Lower lobe of right lung (tissue), 2 donors: ENCODE data around the gene ALKBH7. TPM values are rescaled to one million over a fixed set of nuclear protein-coding genes. Genes with fewer than 3 reads are reported as not detected.
"Not testable (repeated sequence)": the region's sequence is repeated elsewhere in the genome, so short reads cannot be mapped to it uniquely, and the experiment has no call there.

Source experiments
- ATAC-seq, 2 donors: fragments of 200-7000 bp; cut with Tn5 transposase; one replicate each; pipeline ENCODE4 v1.9.1; 2020 to 2022; ENCODE audit warnings: mild to moderate bottlenecking in 2 of 2, moderate library complexity in 2 of 2
- DNase-seq: peaks from one replicate; pipeline ENCODE4 v3.0.0-alpha.2; 2020
- H3K27ac ChIP-seq: fragments of 200-600 bp; one replicate; pipeline ENCODE4 v1.8.0; 2022
- H3K27me3 ChIP-seq: fragments of 200-600 bp; one replicate; pipeline ENCODE4 v1.8.0; 2022; ENCODE audit warnings: low read depth
- H3K36me3 ChIP-seq: fragments of 200-600 bp; one replicate; pipeline ENCODE4 v1.8.0; 2022; ENCODE audit warnings: mild to moderate bottlenecking
- H3K4me1 ChIP-seq: fragments of 200-600 bp; one replicate; pipeline ENCODE4 v1.8.0; 2022
- H3K4me3 ChIP-seq: fragments of 200-600 bp; one replicate; pipeline ENCODE4 v1.8.0; 2022; ENCODE audit warnings: mild to moderate bottlenecking
- H3K9me3 ChIP-seq: fragments of 200-600 bp; one replicate; pipeline ENCODE4 v1.8.0; 2022
- CTCF ChIP-seq: fragments of 200-600 bp; IDR thresholded peaks from one replicate; pipeline ENCODE4 v1.8.0; 2022; ENCODE audit warnings: antibody characterized with exemption, mild to moderate bottlenecking
- intact Hi-C: fragments of 100-400 bp; cut with DNase I; formaldehyde crosslinking; loops from one replicate; pipeline ENCODE4 v1.11.0; 2022
- total RNA-seq: library from RNA; stranded (reverse); fragmentation: NEBNext Ultra II Directional; extraction: Animal tissue kit (Norgen Biotek cat#: 25700); gene quantifications from one replicate; pipeline ENCODE4 v1.2.1, GENCODE V29; 2021
- donor health status: DM: no; HTN: yes; CAD: no; lungs with severe emphysema.

Gene ALKBH7
- total RNA-seq, 1 donor from 2014 or later = 61.5 TPM

- H3K36me3 ChIP-seq = peaks cover 19% of the 10 kb centered on the region
- no peak for ATAC-seq
- TF ChIP-seq CTCF = no peak
- no peak overlapping the region for H3K4me3 ChIP-seq
- no peaks in the 10 kb centered on the region for H3K9me3 ChIP-seq
- intact Hi-C loops = no loop called here
- H3K4me1 ChIP-seq = peaks cover 18% of the 10 kb centered on the region
- H3K27ac ChIP-seq = no peak overlapping the region
- no peak for DNase-seq
- no peaks in the 10 kb centered on the region for H3K27me3 ChIP-seq
Measured at GRCh38 chr19:6359568-6360341, 12.8 kb upstream of the ALKBH7 start.

GRCh38 chr19:6360445-6360844, 12.1 kb upstream of the ALKBH7 start:
- H3K27ac ChIP-seq, H3K9me3 ChIP-seq, ATAC-seq, DNase-seq, H3K4me3 ChIP-seq, H3K27me3 ChIP-seq, intact Hi-C loops: not testable (repeated sequence)
- peaks cover 18% of the 10 kb centered on the region for H3K4me1 ChIP-seq
- H3K36me3 ChIP-seq = peaks cover 25% of the 10 kb centered on the region

- intact Hi-C loops, DNase-seq, H3K27me3 ChIP-seq, H3K9me3 ChIP-seq, ATAC-seq: not testable (repeated sequence)
- Histone ChIP-seq H3K27ac (peak overlapping the region; percentile 91), H3K4me1 (peaks cover 18% of the 10 kb centered on the region), H3K36me3 (peaks cover 29% of the 10 kb centered on the region), H3K4me3 (peak overlapping the region; percentile 95)
Measured at GRCh38 chr19:6360857-6361216, 11.8 kb upstream of the ALKBH7 start.

GRCh38 chr19:6362027-6362350, 10.6 kb upstream of the ALKBH7 start:
- TF ChIP-seq CTCF = no peak
- H3K36me3 ChIP-seq = peaks cover 41% of the 10 kb centered on the region
- H3K4me3 ChIP-seq = peak overlapping the region; percentile 95
- intact Hi-C loops = no loop called here
- DNase-seq (no peak), ATAC-seq (peak in 1 of 2 donors; percentile 41)
- H3K4me1 ChIP-seq = peaks cover 18% of the 10 kb centered on the region
- peak overlapping the region; percentile 91 for H3K27ac ChIP-seq
- H3K9me3 ChIP-seq = no peaks in the 10 kb centered on the region
- H3K27me3 ChIP-seq = no peaks in the 10 kb centered on the region

GRCh38 chr19:6362351-6362801, 10.2 kb upstream of the ALKBH7 start:
- peak overlapping the region; percentile 95 for H3K4me3 ChIP-seq
- peaks cover 45% of the 10 kb centered on the region for H3K36me3 ChIP-seq
- DNase-seq (no peak), ATAC-seq (no peak)
- intact Hi-C loops = no loop called here
- no peaks in the 10 kb centered on the region for H3K9me3 ChIP-seq
- H3K27me3 ChIP-seq = no peaks in the 10 kb centered on the region
- H3K4me1 ChIP-seq = peaks cover 18% of the 10 kb centered on the region
- H3K27ac ChIP-seq = peak overlapping the region; percentile 91
- no peak for TF ChIP-seq CTCF

- DNase-seq (no peak), ATAC-seq (no peak)
- H3K36me3 ChIP-seq = peaks cover 64% of the 10 kb centered on the region
- H3K27me3 ChIP-seq = no peaks in the 10 kb centered on the region
- TF ChIP-seq CTCF = no peak
- peaks cover 18% of the 10 kb centered on the region for H3K4me1 ChIP-seq
- intact Hi-C loops = no loop called here
- H3K9me3 ChIP-seq = no peaks in the 10 kb centered on the region
- no peak overlapping the region for H3K4me3 ChIP-seq
- H3K27ac ChIP-seq = no peak overlapping the region
Measured at GRCh38 chr19:6364353-6364752, 8.2 kb upstream of the ALKBH7 start.
